ENCODE results near the gene UBP1. TPM values are rescaled to one million over a fixed set of nuclear protein-coding genes. Genes with fewer than 3 reads are reported as not detected.

Gene UBP1
- total and polyA plus RNA-seq, 9 of the 15 experiments (the other 6 are each of a cell fraction or from before 2014, with no cell fraction given), result 13.6 to 143 (median 79.6) TPM

DNA sequence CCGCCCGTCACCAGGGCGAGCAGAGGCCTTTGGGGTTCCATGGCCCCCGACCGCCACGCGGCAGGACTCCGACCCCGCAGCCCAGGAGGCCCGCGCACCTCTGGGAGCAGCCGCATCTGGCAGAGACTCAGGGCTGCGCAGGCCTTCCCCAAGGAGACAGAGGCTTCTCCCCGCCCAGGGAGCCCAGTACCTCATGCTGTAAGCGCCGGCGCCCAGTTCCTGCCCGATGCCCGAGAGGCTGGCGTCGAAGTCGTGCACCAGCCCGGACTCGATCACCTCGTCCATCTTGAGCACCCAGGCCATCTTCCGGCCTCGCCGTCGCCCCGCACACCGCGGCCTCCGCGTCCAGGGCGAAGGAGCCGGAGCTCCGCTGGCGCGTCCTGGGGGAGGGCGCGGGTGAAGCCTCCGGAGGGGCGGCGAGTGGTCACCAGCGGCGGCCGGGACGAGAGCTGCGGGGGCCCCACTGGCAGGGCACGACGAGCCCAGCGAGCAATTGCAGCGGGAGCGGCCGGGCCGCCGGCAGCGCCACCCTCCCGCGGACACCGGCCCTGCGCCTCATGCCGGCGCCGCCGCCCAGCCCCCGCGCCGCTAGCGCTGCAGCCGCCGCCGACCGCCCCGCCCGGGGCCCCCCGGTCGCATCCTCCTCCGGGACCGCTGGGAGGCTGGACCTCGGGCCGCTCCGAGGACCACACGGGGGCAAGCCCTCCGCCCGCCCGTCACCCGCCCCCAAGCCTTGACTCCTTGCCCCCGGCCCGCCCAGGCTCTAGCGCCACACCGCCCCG, 468 bp downstream of the UBP1 start (continued):
- TF ChIP-seq ZFPM2 (CRISPR knock-in tag; IDR thresholded peaks at IDR 0.05), result no peak
- TF ChIP-seq TAF1 (IDR thresholded peaks at IDR 0.05; ENCODE audit: control insufficient read depth, extremely low read depth, insufficient read depth, low read length, severe bottlenecking), result peak; percentile 19
- TF ChIP-seq, protein P1, sequence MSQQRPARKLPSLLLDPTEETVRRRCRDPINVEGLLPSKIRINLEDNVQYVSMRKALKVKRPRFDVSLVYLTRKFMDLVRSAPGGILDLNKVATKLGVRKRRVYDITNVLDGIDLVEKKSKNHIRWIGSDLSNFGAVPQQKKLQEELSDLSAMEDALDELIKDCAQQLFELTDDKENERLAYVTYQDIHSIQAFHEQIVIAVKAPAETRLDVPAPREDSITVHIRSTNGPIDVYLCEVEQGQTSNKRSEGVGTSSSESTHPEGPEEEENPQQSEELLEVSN (IDR thresholded peaks at IDR 0.05; ENCODE audit: borderline replicate concordance in 1 of 2, extremely low read depth in 1 of 2, insufficient read depth in 1 of 2, insufficient read length in 1 of 2, low read depth in 1 of 2, low read length in 1 of 2, poor library complexity in 1 of 2, severe bottlenecking in 1 of 2), result peak; percentile 51 to 80
- no peak for TF ChIP-seq MCM5 (IDR thresholded peaks at IDR 0.05; ENCODE audit: low read depth)
- no peak for TF ChIP-seq SMAD1 (IDR thresholded peaks at IDR 0.05; ENCODE audit: low read depth, low read length, partially characterized antibody)
- peak; percentile 92 for TF ChIP-seq L3MBTL2 (IDR thresholded peaks at IDR 0.05)
- peak; percentile 94 for TF ChIP-seq RBM22 (IDR thresholded peaks at IDR 0.05; ENCODE audit: low read depth, low read length, poor library complexity, severe bottlenecking)
- TF ChIP-seq, protein P2, sequence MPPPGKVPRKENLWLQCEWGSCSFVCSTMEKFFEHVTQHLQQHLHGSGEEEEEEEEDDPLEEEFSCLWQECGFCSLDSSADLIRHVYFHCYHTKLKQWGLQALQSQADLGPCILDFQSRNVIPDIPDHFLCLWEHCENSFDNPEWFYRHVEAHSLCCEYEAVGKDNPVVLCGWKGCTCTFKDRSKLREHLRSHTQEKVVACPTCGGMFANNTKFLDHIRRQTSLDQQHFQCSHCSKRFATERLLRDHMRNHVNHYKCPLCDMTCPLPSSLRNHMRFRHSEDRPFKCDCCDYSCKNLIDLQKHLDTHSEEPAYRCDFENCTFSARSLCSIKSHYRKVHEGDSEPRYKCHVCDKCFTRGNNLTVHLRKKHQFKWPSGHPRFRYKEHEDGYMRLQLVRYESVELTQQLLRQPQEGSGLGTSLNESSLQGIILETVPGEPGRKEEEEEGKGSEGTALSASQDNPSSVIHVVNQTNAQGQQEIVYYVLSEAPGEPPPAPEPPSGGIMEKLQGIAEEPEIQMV (tag; conservative IDR thresholded peaks at IDR 0.05; ENCODE audit: low read depth), result no peak
- TF ChIP-seq ZNF175 (CRISPR knock-in tag; IDR thresholded peaks at IDR 0.05; ENCODE audit: low read depth), result no peak
- TF ChIP-seq FOXM1 (IDR thresholded peaks at IDR 0.05; ENCODE audit: low read depth), result no peak
- TF ChIP-seq FOXM1 (CRISPR knock-in tag; IDR thresholded peaks at IDR 0.05; ENCODE audit: low read depth), result peak; percentile 75
- TF ChIP-seq, protein P3, sequence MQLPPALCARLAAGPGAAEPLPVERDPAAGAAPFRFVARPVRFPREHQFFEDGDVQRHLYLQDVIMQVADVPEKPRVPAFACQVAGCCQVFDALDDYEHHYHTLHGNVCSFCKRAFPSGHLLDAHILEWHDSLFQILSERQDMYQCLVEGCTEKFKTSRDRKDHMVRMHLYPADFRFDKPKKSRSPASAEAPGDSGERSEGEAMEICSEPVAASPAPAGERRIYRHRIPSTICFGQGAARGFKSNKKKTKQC (CRISPR knock-in tag; IDR thresholded peaks at IDR 0.05), result peak; percentile 92
- no peak for TF ChIP-seq STAG1 (CRISPR knock-in tag; IDR thresholded peaks at IDR 0.05; ENCODE audit: borderline replicate concordance)
- TF ChIP-seq, protein P4, sequence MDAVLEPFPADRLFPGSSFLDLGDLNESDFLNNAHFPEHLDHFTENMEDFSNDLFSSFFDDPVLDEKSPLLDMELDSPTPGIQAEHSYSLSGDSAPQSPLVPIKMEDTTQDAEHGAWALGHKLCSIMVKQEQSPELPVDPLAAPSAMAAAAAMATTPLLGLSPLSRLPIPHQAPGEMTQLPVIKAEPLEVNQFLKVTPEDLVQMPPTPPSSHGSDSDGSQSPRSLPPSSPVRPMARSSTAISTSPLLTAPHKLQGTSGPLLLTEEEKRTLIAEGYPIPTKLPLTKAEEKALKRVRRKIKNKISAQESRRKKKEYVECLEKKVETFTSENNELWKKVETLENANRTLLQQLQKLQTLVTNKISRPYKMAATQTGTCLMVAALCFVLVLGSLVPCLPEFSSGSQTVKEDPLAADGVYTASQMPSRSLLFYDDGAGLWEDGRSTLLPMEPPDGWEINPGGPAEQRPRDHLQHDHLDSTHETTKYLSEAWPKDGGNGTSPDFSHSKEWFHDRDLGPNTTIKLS (IDR thresholded peaks at IDR 0.05; ENCODE audit: borderline replicate concordance, low read depth), result peak; percentile 87; the same call in 1 of the 2 replicates
- TF ChIP-seq NEUROD1 (IDR thresholded peaks at IDR 0.05; ENCODE audit: borderline replicate concordance, low read depth, low read length, partially characterized antibody), result peak; percentile 51
- TF ChIP-seq ZNF766 (CRISPR knock-in tag; conservative IDR thresholded peaks at IDR 0.05), result 0 out of 2 replicates have a peak, but pooled peaks have one; percentile 53
- TF ChIP-seq, protein P5, sequence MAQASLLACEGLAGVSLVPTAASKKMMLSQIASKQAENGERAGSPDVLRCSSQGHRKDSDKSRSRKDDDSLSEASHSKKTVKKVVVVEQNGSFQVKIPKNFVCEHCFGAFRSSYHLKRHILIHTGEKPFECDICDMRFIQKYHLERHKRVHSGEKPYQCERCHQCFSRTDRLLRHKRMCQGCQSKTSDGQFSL (CRISPR knock-in tag; IDR thresholded peaks at IDR 0.05), result no peak
- TF ChIP-seq, protein P5 (tag; IDR thresholded peaks at IDR 0.05), result 0 out of 4 replicates have a peak, but pooled peaks of 1 of the 2 experiments have one; percentile 33
- TF ChIP-seq POLR3G (IDR thresholded peaks at IDR 0.05; ENCODE audit: extremely low read depth, insufficient read length, insufficient replicate concordance), result no peak
- TF ChIP-seq ARID2 (IDR thresholded peaks at IDR 0.05), result no peak
- no peak for TF ChIP-seq CEBPB (tag; IDR thresholded peaks at IDR 0.05)
